Ascending aorta (tissue), 2 donors: ENCODE results near the gene MBNL2. TPM values are rescaled to one million over a fixed set of nuclear protein-coding genes. Genes with fewer than 3 reads are reported as not detected.

ENCODE experiments used
- DNase-seq, 2 donors: peaks; one replicate each; pipeline ENCODE4 v3.0.0-alpha.2; 2019; ENCODE audit warnings: low spot score in 2 of 2
- H3K27ac ChIP-seq, 2 donors: fragments of 200-600 bp; sonication (generic); one replicate each; pipeline ENCODE4 v1.5.1; 2016 to 2017; ENCODE audit warnings: mild to moderate bottlenecking in 1 of 2
- H3K27me3 ChIP-seq: fragments of 200-600 bp; sonication (generic); one replicate; pipeline ENCODE4 v1.5.1; 2017
- H3K36me3 ChIP-seq, 2 donors: fragments of 200-600 bp; sonication (generic); one replicate each; pipeline ENCODE4 v1.5.1; 2016
- H3K4me1 ChIP-seq, 2 donors: fragments of 200-600 bp; sonication (generic); one replicate each; pipeline ENCODE4 v1.5.1; 2016 to 2017; ENCODE audit warnings: mild to moderate bottlenecking in 1 of 2
- H3K4me3 ChIP-seq, 2 donors: fragments of 200-600 bp; sonication (generic); one replicate each; pipeline ENCODE4 v1.5.1; 2016 to 2017; ENCODE audit warnings: mild to moderate bottlenecking in 1 of 2
- H3K9me3 ChIP-seq, 2 donors: fragments of 200-600 bp; sonication (generic); one replicate each; pipeline ENCODE4 v1.5.1; 2016
- CTCF ChIP-seq, 3 experiments: fragments of 200-600 bp in 2 of 3; fragments of 450-650 bp in 1 of 3; sonication (generic) in 2 of 3; IDR thresholded peaks; one replicate each; pipeline ENCODE4 v1.5.1; 2016 to 2019; ENCODE audit warnings: antibody characterized with exemption in 3 of 3, mild to moderate bottlenecking in 1 of 3, moderate library complexity in 1 of 3
- intact Hi-C: fragments of 100-400 bp; cut with DNase I; formaldehyde crosslinking; loops from one replicate; pipeline ENCODE4 v1.15.1; 2023
- total RNA-seq: library from RNA; depleted of rRNA; stranded (reverse); fragments of >200 nt; gene quantifications from one replicate; pipeline ENCODE4 v1.1.0, GENCODE V29; 2016

The MBNL2 gene
- total RNA-seq, 1 donor from 2014 or later, result 38.7 TPM

- Histone ChIP-seq H3K36me3 (no peaks in the 10 kb centered on the region), H3K4me1 (peaks cover 0 to 15% of the 10 kb centered on the region in 2 donors), H3K27ac (no peak overlapping the region), H3K9me3 (no peaks in the 10 kb centered on the region), H3K27me3 (no peaks in the 10 kb centered on the region), H3K4me3 (peak overlapping the region; percentile 62 to 97)
- no peak for DNase-seq
- TF ChIP-seq CTCF (IDR thresholded peaks at IDR 0.05), result no peak
- intact Hi-C loops, result loop anchor here (10.0 kb wide), 3 partner anchors 182 to 1138 kb away; partner anchors contain the start of gene STK24
Observed at GRCh38 chr13:97436845-97437244, 214.7 kb downstream of the MBNL2 start.

- DNase-seq, result no peak
- Histone ChIP-seq H3K27me3 (no peaks in the 10 kb centered on the region), H3K4me1 (peaks cover 0 to 11% of the 10 kb centered on the region in 2 donors), H3K27ac (no peak overlapping the region), H3K36me3 (no peaks in the 10 kb centered on the region), H3K4me3 (peak overlapping the region in 1 of 2 donors; percentile 97), H3K9me3 (no peaks in the 10 kb centered on the region)
- intact Hi-C loops, result loop anchor here (10.0 kb wide), 3 partner anchors 183 to 1137 kb away; partner anchors contain the start of gene STK24
- TF ChIP-seq CTCF (IDR thresholded peaks at IDR 0.05), result no peak
Observed at GRCh38 chr13:97437729-97438128, 215.6 kb downstream of the MBNL2 start.

GRCh38 chr13:97438856-97439595, 216.9 kb downstream of the MBNL2 start:
- H3K9me3 ChIP-seq, result no peaks in the 10 kb centered on the region
- DNase-seq, result no peak
- TF ChIP-seq CTCF (IDR thresholded peaks at IDR 0.05), result no peak
- no peak overlapping the region for H3K27ac ChIP-seq
- no peak overlapping the region for H3K4me3 ChIP-seq
- H3K36me3 ChIP-seq, result peaks cover 0 to 8% of the 10 kb centered on the region in 2 donors
- intact Hi-C loops, result loop anchor here (10.0 kb wide), 3 partner anchors 184 to 1136 kb away; partner anchors contain the start of gene STK24
- no peaks in the 10 kb centered on the region for H3K27me3 ChIP-seq
- peaks cover 0 to 11% of the 10 kb centered on the region in 2 donors for H3K4me1 ChIP-seq

GRCh38 chr13:97440598-97441170, 218.6 kb downstream of the MBNL2 start:
- no peaks in the 10 kb centered on the region for H3K9me3 ChIP-seq
- H3K27me3 ChIP-seq, result no peaks in the 10 kb centered on the region
- H3K36me3 ChIP-seq, result peaks cover 0 to 8% of the 10 kb centered on the region in 2 donors
- no peak for DNase-seq
- H3K4me3 ChIP-seq, result no peak overlapping the region
- peaks cover 0 to 11% of the 10 kb centered on the region in 2 donors for H3K4me1 ChIP-seq
- intact Hi-C loops, result no loop called here
- no peak overlapping the region for H3K27ac ChIP-seq
- TF ChIP-seq CTCF (IDR thresholded peaks at IDR 0.05), result no peak

GRCh38 chr13:97441368-97441767, 219.2 kb downstream of the MBNL2 start:
- intact Hi-C loops, result no loop called here
- Histone ChIP-seq H3K36me3 (peaks cover 0 to 8% of the 10 kb centered on the region in 2 donors), H3K27ac (no peak overlapping the region), H3K27me3 (no peaks in the 10 kb centered on the region), H3K4me3 (no peak overlapping the region), H3K9me3 (no peaks in the 10 kb centered on the region), H3K4me1 (peaks cover 0 to 7% of the 10 kb centered on the region in 2 donors)
- no peak for TF ChIP-seq CTCF (IDR thresholded peaks at IDR 0.05)
- no peak for DNase-seq

Other genes starting within 250 kb of the MBNL2 start
- not detected for gene OXGR1, start 227.9 kb upstream of the MBNL2 start, total RNA-seq
- gene RAP2A, start 211.8 kb downstream of the MBNL2 start, total RNA-seq, result 37.1 TPM